OCI-LY3 (cell line): ENCODE measurements around the gene TMEM86B.

Experiments used
- H2AFZ ChIP-seq: fragments of 200-600, 300-600 bp; shearing (Covaris generic); 2 replicates; pipeline ENCODE4 v1.6.0; 2014; ENCODE audit warnings: antibody characterized with exemption, low read depth, low read length
- H3K27ac ChIP-seq: fragments of 200-600, 300-600 bp; sonication (generic); 2 replicates; pipeline ENCODE4 v1.5.1; 2014; ENCODE audit warnings: mild to moderate bottlenecking, low read length, moderate library complexity, mixed read lengths
- H3K27me3 ChIP-seq: fragments of 200-600, 300-600 bp; sonication (generic); 2 replicates; pipeline ENCODE4 v1.6.1; 2014; ENCODE audit warnings: low read depth, low read length, mixed read lengths
- H3K36me3 ChIP-seq: fragments of 200-600, 300-600 bp; sonication (generic); replicated peaks from 2 replicates; pipeline ENCODE3; 2014; ENCODE audit warnings: low read depth, low read length, mixed read lengths
- H3K4me1 ChIP-seq: fragments of 300-600, 200-600 bp; sonication (generic); 2 replicates; pipeline ENCODE4 v1.6.1; 2014; ENCODE audit warnings: low read length, mixed read lengths
- H3K4me2 ChIP-seq: fragments of 200-600, 300-600 bp; sonication (generic); 2 replicates; pipeline ENCODE4 v1.6.1; 2014; ENCODE audit warnings: low read length, mixed read lengths
- H3K4me3 ChIP-seq: fragments of 300-600, 200-600 bp; sonication (generic); 2 replicates; pipeline ENCODE4 v1.5.1; 2014; ENCODE audit warnings: antibody characterized with exemption, mild to moderate bottlenecking, low read length, moderate library complexity
- H3K79me2 ChIP-seq: fragments of 300-600, 200-600 bp; shearing (Covaris generic); 2 replicates; pipeline ENCODE4 v1.6.1; 2014; ENCODE audit warnings: mild to moderate bottlenecking, low read length, mixed read lengths
- H3K9ac ChIP-seq: fragments of 300-600, 200-600 bp; shearing (Covaris generic); 2 replicates; pipeline ENCODE4 v1.6.0; 2014; ENCODE audit warnings: mild to moderate bottlenecking, low read length, moderate library complexity
- H3K9me3 ChIP-seq: fragments of 200-600, 300-600 bp; shearing (Covaris generic); 2 replicates; pipeline ENCODE4 v1.6.1; 2014; ENCODE audit warnings: low read length, mixed read lengths; ENCODE audit not compliant: insufficient read depth
- H4K20me1 ChIP-seq: fragments of 200-600, 300-600 bp; sonication (generic); 2 replicates; pipeline ENCODE4 v1.6.1; 2016; ENCODE audit warnings: low read length, mixed read lengths; ENCODE audit not compliant: insufficient read depth
- CTCF ChIP-seq: fragments of 200-600, 300-600 bp; sonication (generic); IDR thresholded peaks from 2 replicates; pipeline ENCODE4 v1.5.1; 2014; ENCODE audit warnings: antibody characterized with exemption, low read length, low read depth
- EZH2phosphoT487 ChIP-seq: fragments of 200-600 bp; shearing (Covaris generic); IDR thresholded peaks from 2 replicates; pipeline ENCODE4 v1.6.1; 2018; ENCODE audit warnings: antibody characterized with exemption, mixed run types, low read depth

Gene TMEM86B

GRCh38 chr19:55241935-55242464 is 13.4 kb upstream of the TMEM86B start:
- no peak overlapping the region for H2AFZ ChIP-seq
- no peaks in the 10 kb centered on the region for H3K27me3 ChIP-seq
- H3K79me2 ChIP-seq: peaks cover 75% of the 10 kb centered on the region
- no peak overlapping the region for H3K27ac ChIP-seq
- no peak overlapping the region for H3K4me3 ChIP-seq
- no peak for TF ChIP-seq CTCF
- TF ChIP-seq EZH2phosphoT487: no peak
- no peaks in the 10 kb centered on the region for H3K4me1 ChIP-seq
- H3K4me2 ChIP-seq: no peak overlapping the region
- peaks cover 54% of the 10 kb centered on the region for H4K20me1 ChIP-seq
- H3K36me3 ChIP-seq: peaks cover 86% of the 10 kb centered on the region
- H3K9me3 ChIP-seq: no peaks in the 10 kb centered on the region
- H3K9ac ChIP-seq: no peak overlapping the region

- Histone ChIP-seq H2AFZ (no peak overlapping the region), H3K9me3 (no peaks in the 10 kb centered on the region), H3K9ac (no peak overlapping the region), H3K79me2 (peaks cover 74% of the 10 kb centered on the region), H3K4me2 (no peak overlapping the region), H3K4me1 (no peaks in the 10 kb centered on the region), H4K20me1 (peaks cover 47% of the 10 kb centered on the region), H3K36me3 (peaks cover 87% of the 10 kb centered on the region), H3K27me3 (no peaks in the 10 kb centered on the region), H3K27ac (no peak overlapping the region), H3K4me3 (no peak overlapping the region)
- TF ChIP-seq EZH2phosphoT487 (no peak), CTCF (no peak)
These were observed 12.8 kb upstream of the TMEM86B start for GRCh38 chr19:55241143-55241934.

- Histone ChIP-seq H3K27ac (no peak overlapping the region), H3K4me2 (no peak overlapping the region), H2AFZ (no peak overlapping the region), H3K27me3 (no peaks in the 10 kb centered on the region), H3K9ac (no peak overlapping the region), H3K4me3 (no peak overlapping the region), H3K79me2 (peaks cover 73% of the 10 kb centered on the region), H4K20me1 (peaks cover 44% of the 10 kb centered on the region), H3K36me3 (peaks cover 89% of the 10 kb centered on the region), H3K9me3 (no peaks in the 10 kb centered on the region), H3K4me1 (no peaks in the 10 kb centered on the region)
- TF ChIP-seq CTCF: no peak
- no peak for TF ChIP-seq EZH2phosphoT487
These were observed 12.1 kb upstream of the TMEM86B start for GRCh38 chr19:55240713-55241020.

GRCh38 chr19:55239004-55239403 is 10.4 kb upstream of the TMEM86B start:
- H3K4me2 ChIP-seq: no peak overlapping the region
- no peaks in the 10 kb centered on the region for H3K27me3 ChIP-seq
- H3K4me1 ChIP-seq: no peaks in the 10 kb centered on the region
- TF ChIP-seq CTCF (no peak), EZH2phosphoT487 (no peak)
- peaks cover 41% of the 10 kb centered on the region for H4K20me1 ChIP-seq
- no peak overlapping the region for H3K9ac ChIP-seq
- peaks cover 57% of the 10 kb centered on the region for H3K79me2 ChIP-seq
- no peak overlapping the region for H3K27ac ChIP-seq
- H2AFZ ChIP-seq: no peak overlapping the region
- H3K36me3 ChIP-seq: peaks cover 85% of the 10 kb centered on the region
- no peaks in the 10 kb centered on the region for H3K9me3 ChIP-seq
- H3K4me3 ChIP-seq: no peak overlapping the region
